ENCODE results near the gene SLC25A26. TPM values are rescaled to one million over a fixed set of nuclear protein-coding genes. Genes with fewer than 3 reads are reported as not detected.

The SLC25A26 gene, protein sequence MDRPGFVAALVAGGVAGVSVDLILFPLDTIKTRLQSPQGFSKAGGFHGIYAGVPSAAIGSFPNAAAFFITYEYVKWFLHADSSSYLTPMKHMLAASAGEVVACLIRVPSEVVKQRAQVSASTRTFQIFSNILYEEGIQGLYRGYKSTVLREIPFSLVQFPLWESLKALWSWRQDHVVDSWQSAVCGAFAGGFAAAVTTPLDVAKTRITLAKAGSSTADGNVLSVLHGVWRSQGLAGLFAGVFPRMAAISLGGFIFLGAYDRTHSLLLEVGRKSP
- total RNA-seq: 14.9 TPM

- DNase-seq (ENCODE audit: low spot score) (peak; percentile 97), ATAC-seq (peak; percentile 96)
Measured at GRCh38 chr3:66220602-66221377, at the start of gene SLC25A26. SLC25A26 (plus strand) TSS chr3:66221001; CDS start chr3:66221095, 94 bp downstream.

GRCh38 chr3:66172394-66172793, 48.4 kb upstream of the SLC25A26 start:
- no peak for DNase-seq (ENCODE audit: low spot score)
- ATAC-seq: no peak

GRCh38 chr3:66177026-66177425, 43.8 kb upstream of the SLC25A26 start:
- peak; percentile 56 for DNase-seq (ENCODE audit: low spot score)
- ATAC-seq: peak; percentile 98

- DNase-seq (ENCODE audit: low spot score) (no peak), ATAC-seq (no peak)
Measured at GRCh38 chr3:66178206-66178605, 42.6 kb upstream of the SLC25A26 start.

DNA sequence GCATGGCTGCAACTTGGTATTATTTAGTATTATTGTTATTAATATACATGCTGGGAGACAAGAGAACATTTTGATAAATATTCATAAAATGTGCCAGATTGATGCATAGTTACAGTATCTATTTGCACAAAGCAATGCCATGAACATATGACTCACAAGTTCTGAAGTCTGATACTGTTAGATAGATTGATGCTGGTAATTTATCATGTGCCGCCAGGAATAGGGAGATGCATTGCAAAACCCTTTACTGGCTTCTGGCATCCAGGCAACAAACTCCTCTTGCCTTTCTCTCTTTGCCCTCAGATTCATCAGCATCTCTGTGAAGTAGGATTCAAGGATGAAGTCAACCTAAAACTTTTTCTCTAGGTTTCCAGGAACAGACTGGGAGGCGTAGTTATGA, 41.0 kb upstream of the SLC25A26 start:
- DNase-seq (ENCODE audit: low spot score) (no peak), ATAC-seq (no peak)

DNA sequence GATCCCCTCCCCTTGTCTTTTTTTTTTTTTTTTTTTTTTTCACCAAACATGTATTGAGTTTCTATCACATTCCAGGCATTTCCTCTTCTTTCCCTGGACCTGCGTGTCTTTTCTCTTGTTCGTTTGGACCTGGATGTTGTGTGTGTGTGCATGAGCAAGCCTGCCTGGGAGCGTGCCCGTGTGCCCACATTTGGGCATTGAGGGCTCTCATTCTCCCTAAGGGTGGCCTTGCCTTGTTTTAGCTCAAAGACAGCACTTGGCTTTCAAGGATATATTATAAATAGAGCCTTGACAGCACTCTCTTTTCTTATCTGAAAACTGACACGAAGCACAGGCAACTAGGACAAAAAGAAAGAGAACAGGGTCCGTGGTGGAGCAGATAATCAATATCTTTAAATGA, 39.0 kb upstream of the SLC25A26 start:
- ATAC-seq (no peak), DNase-seq (ENCODE audit: low spot score) (no peak)

DNA sequence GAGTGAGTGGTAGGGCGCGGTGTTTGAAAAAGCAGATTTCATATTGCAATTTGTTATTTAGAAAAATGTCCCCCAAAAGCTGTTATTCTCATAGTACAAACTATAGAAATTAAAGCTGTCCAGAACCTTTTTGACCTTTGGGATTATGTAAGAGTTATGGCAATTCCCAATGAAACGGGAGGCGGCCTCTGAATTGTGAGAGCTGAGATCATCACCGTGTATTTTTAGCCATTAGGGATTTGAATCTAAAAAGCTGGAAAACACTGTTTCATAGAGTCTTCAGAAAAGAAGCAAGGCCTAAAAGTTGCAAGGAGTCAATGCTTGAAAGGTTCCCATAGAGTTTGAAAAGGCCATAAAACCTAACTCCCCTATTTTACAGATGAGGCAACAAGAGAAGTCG, 38.6 kb upstream of the SLC25A26 start:
- ATAC-seq (no peak), DNase-seq (ENCODE audit: low spot score) (no peak)

DNA sequence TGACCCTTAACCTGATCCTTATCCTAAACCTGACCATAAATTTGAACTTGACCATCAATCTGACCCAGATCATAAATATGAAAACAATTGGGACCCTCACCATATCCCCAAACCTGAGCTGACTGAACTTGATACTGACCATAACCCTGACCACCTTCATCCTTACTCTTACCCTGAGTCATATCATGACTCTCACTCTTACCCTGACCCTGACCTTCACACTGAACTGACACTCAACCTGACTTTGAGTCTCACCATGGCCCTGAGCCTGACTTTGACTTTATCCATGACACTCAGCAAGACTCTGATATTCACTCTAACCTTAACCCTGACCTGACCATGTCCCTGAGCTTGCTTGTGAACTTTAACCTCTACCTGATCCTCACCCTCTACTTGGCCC, 34.3 kb upstream of the SLC25A26 start:
- ATAC-seq (no peak), DNase-seq (ENCODE audit: low spot score) (no peak)

GRCh38 chr3:66195347-66195783, 25.4 kb upstream of the SLC25A26 start:
- peak; percentile 54 for DNase-seq (ENCODE audit: low spot score)
- ATAC-seq: peak; percentile 83

GRCh38 chr3:66196633-66197032, 24.2 kb upstream of the SLC25A26 start:
- ATAC-seq (no peak), DNase-seq (ENCODE audit: low spot score) (no peak)

- ATAC-seq (no peak), DNase-seq (ENCODE audit: low spot score) (no peak)
Measured at GRCh38 chr3:66198437-66199088, 22.2 kb upstream of the SLC25A26 start.

DNA sequence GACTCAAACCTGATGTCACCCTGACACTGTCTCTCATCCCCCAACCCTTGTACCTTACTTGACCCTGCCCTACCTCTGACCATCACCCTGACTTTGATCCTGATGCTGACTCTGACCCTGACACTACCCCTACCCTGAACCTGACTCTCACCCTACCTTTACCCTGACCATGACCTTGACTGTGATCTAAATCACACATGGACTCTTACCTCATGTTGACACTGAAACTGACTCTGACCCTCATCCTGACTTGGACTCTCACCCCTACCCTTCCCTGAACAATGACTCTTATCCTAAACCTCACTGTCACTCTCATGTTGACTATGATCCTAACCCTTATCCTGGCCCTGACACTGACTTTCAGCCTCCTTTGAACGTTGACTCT, 21.7 kb upstream of the SLC25A26 start:
- peak; percentile 14 for ATAC-seq
- DNase-seq (ENCODE audit: low spot score): no peak

GRCh38 chr3:66200147-66200546, 20.7 kb upstream of the SLC25A26 start:
- ATAC-seq: no peak
- no peak for DNase-seq (ENCODE audit: low spot score)

- DNase-seq (ENCODE audit: low spot score) (no peak), ATAC-seq (no peak)
Measured at GRCh38 chr3:66200786-66201185, 20.0 kb upstream of the SLC25A26 start.

- DNase-seq (ENCODE audit: low spot score) (no peak), ATAC-seq (no peak)
Measured at GRCh38 chr3:66203275-66203674, 17.5 kb upstream of the SLC25A26 start.

DNA sequence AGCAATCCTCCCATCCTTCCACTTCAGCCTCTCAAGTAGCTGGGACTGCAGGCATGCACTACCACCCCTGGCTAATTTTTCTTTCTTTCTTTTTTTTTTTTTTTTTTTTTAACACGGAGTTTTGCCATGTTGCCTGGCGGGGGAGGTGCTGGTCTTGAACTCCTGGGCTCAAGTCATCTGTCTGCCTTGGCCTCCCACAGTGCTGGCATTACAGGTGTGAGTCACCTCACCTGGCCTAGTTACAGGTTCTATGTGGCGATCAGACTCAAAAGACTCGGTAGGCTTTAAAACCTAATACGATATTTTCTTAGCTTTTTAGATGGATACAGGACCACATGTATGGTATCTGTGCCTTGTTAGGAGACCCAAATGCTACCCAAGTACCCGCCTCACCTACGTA, 14.0 kb upstream of the SLC25A26 start:
- DNase-seq (ENCODE audit: low spot score) (no peak), ATAC-seq (no peak)

GRCh38 chr3:66208189-66208588, 12.6 kb upstream of the SLC25A26 start:
- peak; percentile 57 for ATAC-seq
- DNase-seq (ENCODE audit: low spot score): no peak

DNA sequence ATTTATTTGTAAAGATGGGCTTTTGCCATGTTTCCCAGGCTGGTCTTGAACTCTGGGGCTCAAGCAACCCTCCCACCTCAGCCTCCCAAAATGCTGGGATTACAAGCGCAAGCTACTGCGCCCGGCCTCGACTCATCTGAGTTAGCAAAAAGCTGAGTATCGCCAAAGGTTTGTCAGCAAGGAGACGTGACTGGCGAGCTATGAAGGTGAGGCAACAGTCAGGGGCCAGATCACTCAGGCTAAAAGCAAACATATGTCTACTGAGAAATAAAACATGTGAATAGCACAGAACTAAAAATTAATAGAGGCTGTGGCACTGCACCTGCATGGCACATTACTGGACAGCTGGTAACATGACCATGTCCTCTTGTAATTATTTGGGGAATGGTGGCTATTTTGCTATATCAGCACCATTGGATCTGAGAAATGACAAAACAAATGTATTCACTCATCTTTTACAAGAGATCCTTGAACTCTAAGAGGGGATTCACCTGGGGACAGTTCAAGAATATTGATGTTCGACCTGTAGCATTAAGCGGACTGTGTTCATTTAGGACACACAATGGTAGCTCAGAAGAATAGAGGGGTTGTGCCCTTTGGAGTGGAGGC, 10.0 kb upstream of the SLC25A26 start:
- DNase-seq (ENCODE audit: low spot score): peak; percentile 64
- ATAC-seq: peak; percentile 77

DNA sequence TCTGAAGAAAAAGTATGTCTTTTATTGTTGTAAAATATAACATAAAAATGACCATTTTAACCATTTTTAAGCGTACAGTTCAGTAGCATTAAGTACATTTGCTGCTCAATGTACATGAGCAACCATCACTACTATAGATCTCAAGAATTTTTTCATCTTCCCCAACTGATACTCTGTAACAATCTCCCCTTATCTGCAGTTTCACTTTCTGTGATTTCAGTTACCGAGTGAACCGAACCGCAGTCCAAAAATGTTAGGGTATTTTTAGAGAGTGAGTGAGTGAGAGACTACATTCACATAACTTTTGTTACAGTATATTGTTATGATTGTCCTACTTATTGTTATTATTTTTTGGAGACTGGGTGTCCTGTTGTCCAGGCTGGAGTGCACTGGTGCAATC, 9.0 kb upstream of the SLC25A26 start:
- peak; percentile 24 for ATAC-seq
- no peak for DNase-seq (ENCODE audit: low spot score)

DNA sequence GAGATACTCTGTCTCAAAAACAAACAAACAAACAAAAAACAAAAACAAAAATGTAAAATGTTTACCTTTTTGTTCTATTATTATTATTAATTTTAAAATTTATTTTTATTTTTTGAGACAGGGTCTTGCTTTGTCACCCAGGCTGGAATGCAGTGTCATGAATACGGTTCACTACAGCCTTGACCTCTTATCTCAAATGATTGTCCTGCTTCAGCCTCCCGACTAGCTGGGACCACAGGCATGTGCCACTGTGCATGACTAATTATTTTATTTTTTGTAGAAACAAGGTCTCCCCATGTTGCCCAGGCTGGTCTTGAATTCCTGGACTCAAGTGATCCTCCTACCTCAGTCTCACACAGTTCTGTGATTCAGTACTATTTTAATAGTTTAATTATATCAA, 5.7 kb upstream of the SLC25A26 start:
- DNase-seq (ENCODE audit: low spot score): no peak
- no peak for ATAC-seq

DNA sequence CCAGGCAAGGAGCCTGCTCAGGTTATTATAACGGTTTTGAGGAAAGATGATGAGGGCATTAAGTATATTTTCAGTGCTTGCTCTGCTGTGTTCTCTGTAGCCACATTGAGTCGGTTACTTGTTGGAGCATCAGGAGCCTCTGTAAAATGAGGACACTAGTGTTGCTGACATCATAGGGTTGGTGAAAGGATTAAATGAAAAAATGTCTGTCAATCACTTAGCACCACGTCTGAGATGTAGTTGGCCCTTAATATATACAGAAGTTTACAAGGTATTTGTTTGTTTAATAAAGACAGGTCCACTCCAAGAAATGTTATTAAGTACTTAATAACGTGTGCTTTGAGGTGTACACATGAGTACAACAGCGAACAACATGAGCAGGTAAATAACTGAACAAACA, 735 bp upstream of the SLC25A26 start:
- ATAC-seq: no peak
- no peak for DNase-seq (ENCODE audit: low spot score)

DNA sequence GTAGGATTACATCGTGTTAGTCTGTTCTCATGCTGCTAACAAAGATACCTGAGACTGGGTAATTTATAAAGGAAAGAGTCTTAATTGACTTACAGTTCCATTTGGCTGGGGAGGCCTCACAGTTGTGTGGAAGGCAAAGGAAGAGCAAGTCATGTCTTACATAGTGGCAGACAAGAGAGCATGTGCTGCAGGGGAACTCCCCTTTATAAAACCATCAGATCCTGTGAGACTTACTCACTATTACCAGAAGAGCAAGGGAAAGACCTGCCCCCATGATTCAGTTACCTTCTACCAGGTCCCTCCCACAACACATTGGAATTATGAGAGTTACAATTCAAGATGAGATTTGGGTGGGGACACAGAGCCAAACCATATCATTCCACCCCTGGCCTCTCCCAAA, 3.4 kb downstream of the SLC25A26 start:
- no peak for DNase-seq (ENCODE audit: low spot score)
- no peak for ATAC-seq
